Esophagus muscularis mucosa (tissue), 4 donors: ENCODE measurements around the gene CASP12. TPM values are rescaled to one million over a fixed set of nuclear protein-coding genes. Genes with fewer than 3 reads are reported as not detected.

Experiments used
- DNase-seq: peaks from one replicate; pipeline ENCODE4 v3.0.0-alpha.2; 2017; ENCODE audit errors: extremely low spot score
- H3K27ac ChIP-seq, 4 donors: fragments of 200-600 bp; sonication (generic); replicated peaks in 1 of 4; 1 replicate in 3 of 4; 2 replicates in 1 of 4; pipeline ENCODE4 v1.5.1; 2016 to 2019; ENCODE audit warnings: mild to moderate bottlenecking in 1 of 4
- H3K27me3 ChIP-seq, 4 donors: fragments of 200-600 bp; sonication (generic); one replicate each; pipeline versions ENCODE4 v1.5.1 to v1.6.0; 2016 to 2019
- H3K36me3 ChIP-seq, 4 donors: fragments of 200-600 bp; sonication (generic); one replicate each; pipeline ENCODE4 v1.5.1; 2016 to 2019
- H3K4me1 ChIP-seq, 4 donors: fragments of 200-600 bp; sonication (generic); one replicate each; pipeline ENCODE4 v1.5.1; 2016 to 2019
- H3K4me3 ChIP-seq, 4 donors: fragments of 200-600 bp; sonication (generic); 1 replicate in 2 of 4; 2 replicates in 2 of 4; pipeline ENCODE4 v1.5.1; 2016 to 2019; ENCODE audit warnings: mild to moderate bottlenecking in 4 of 4, moderate library complexity in 1 of 4
- H3K9me3 ChIP-seq, 4 donors: fragments of 200-600 bp; sonication (generic); 1 replicate in 3 of 4; 2 replicates in 1 of 4; pipeline ENCODE4 v1.5.1; 2016 to 2019
- CTCF ChIP-seq, 3 experiments: fragments of 200-600 bp in 2 of 3; fragments of 450-650 bp in 1 of 3; sonication (generic) in 2 of 3; IDR thresholded peaks; one replicate each; pipeline ENCODE4 v1.5.1; 2017 to 2019; ENCODE audit warnings: antibody characterized with exemption in 3 of 3, mild to moderate bottlenecking in 2 of 3, moderate library complexity in 1 of 3
- EP300 ChIP-seq: sonication (generic); formaldehyde crosslinking; IDR thresholded peaks from one replicate; pipeline ENCODE4 v1.6.1; 2017; ENCODE audit warnings: antibody characterized with exemption
- POLR2A ChIP-seq: fragments of 450-650 bp; IDR thresholded peaks from one replicate; pipeline ENCODE4 v1.6.1; 2017; ENCODE audit warnings: antibody characterized with exemption, moderate library complexity, mild to moderate bottlenecking, low read depth
- POLR2AphosphoS5 ChIP-seq, 2 donors: sonication (generic); formaldehyde crosslinking; IDR thresholded peaks; one replicate each; pipeline ENCODE4 v1.6.1; 2017; ENCODE audit warnings: antibody characterized with exemption in 2 of 2
- WGBS: methylation state at CpG from one replicate; pipeline ENCODE4 v1.1.5; 2018; 5-methylcytosine and 5-hydroxymethylcytosine counted together
- intact Hi-C: fragments of 100-400 bp; cut with DNase I; formaldehyde crosslinking; loops from one replicate; pipeline ENCODE4 v1.15.1; 2023
- small RNA-seq, 3 donors: library from RNA; depleted of rRNA; stranded (forward); fragments of <200 nt; gene quantifications; one replicate each; pipeline ENCODE3, GENCODE V24; 2016
- total RNA-seq, 4 donors: library from RNA; depleted of rRNA; stranded (reverse); fragments of >200 nt; gene quantifications; one replicate each; pipeline versions ENCODE4 v1.1.0 to v1.2.1, GENCODE V29; 2016

Gene CASP12
- total RNA-seq, 4 donors from 2014 or later = 0.69 to 2.6 (median 1.4) TPM

- intact Hi-C loops = no loop called here
- H3K27ac ChIP-seq = no peak overlapping the region
- no peaks in the 10 kb centered on the region for H3K4me1 ChIP-seq
- peaks cover 0 to 9% (median 4%) of the 10 kb centered on the region in 4 donors for H3K9me3 ChIP-seq
- no peak for TF ChIP-seq POLR2A
- no peak for TF ChIP-seq CTCF (IDR thresholded peaks at IDR 0.05)
- TF ChIP-seq POLR2AphosphoS5 (IDR thresholded peaks at IDR 0.05) = no peak
- TF ChIP-seq EP300 = no peak
- no peaks in the 10 kb centered on the region for H3K36me3 ChIP-seq
- no peak for DNase-seq
- H3K4me3 ChIP-seq = no peak overlapping the region
- 96% methylated on average over 5 of the region's 5 CpGs for WGBS
- H3K27me3 ChIP-seq = no peaks in the 10 kb centered on the region
Measured at GRCh38 chr11:104837969-104838639, 60.2 kb downstream of the CASP12 start.

GRCh38 chr11:104836691-104837090, 61.6 kb downstream of the CASP12 start:
- DNase-seq = no peak
- TF ChIP-seq POLR2AphosphoS5 (IDR thresholded peaks at IDR 0.05) (no peak), EP300 (no peak), CTCF (IDR thresholded peaks at IDR 0.05) (no peak), POLR2A (no peak)
- no peak overlapping the region for H3K4me3 ChIP-seq
- H3K27ac ChIP-seq = no peak overlapping the region
- WGBS = 42% methylated on average over 2 of the region's 2 CpGs
- no peaks in the 10 kb centered on the region for H3K36me3 ChIP-seq
- no peaks in the 10 kb centered on the region for H3K4me1 ChIP-seq
- H3K9me3 ChIP-seq = peaks cover 0 to 9% (median 4%) of the 10 kb centered on the region in 4 donors
- H3K27me3 ChIP-seq = no peaks in the 10 kb centered on the region
- intact Hi-C loops = no loop called here

Small RNA genes lying within 50 kb of the gene (small RNA-seq; reads per million reads assigned to genes)
- gene AP002004.1 = 0 reads per million in 3 donors

Other genes with a start within 250 kb of the CASP12 start
- 100 to 1,000 TPM in 1 of 4 donors, 10 to 100 TPM in 3; 21.3 to 107 (median 23.2) TPM for gene CASP4, start 70.1 kb upstream of the CASP12 start, total RNA-seq
- under 1 TPM in 2 of 4 donors, not detected in 2; 0.50 to 0.57 TPM for gene CASP5, start 124.7 kb upstream of the CASP12 start, total RNA-seq
- gene CASP1, start 136.7 kb upstream of the CASP12 start, total RNA-seq = 10 to 100 TPM in 2 of 4 donors, 1 to 10 TPM in 2; 3.7 to 11.1 (median 8.0) TPM
- gene CARD16, start 146.9 kb upstream of the CASP12 start, total RNA-seq = 1 to 10 TPM in 3 of 4 donors, not detected in 1; 2.5 to 9.4 (median 3.4) TPM
- gene CARD18, start 241.3 kb upstream of the CASP12 start, total RNA-seq = not detected